NT2/D1 (cell line): ENCODE measurements around the gene GPR21.

ENCODE experiments used
- SUZ12 ChIP-seq: IDR thresholded peaks from 2 replicates; pipeline ENCODE4 v1.6.1; 2011; ENCODE audit not compliant: insufficient read length, insufficient read depth; ENCODE audit errors: extremely low read depth
- YY1 ChIP-seq: IDR thresholded peaks from 2 replicates; pipeline ENCODE4 v1.6.1; 2011; ENCODE audit not compliant: insufficient read length, insufficient read depth
- ZNF274 ChIP-seq: IDR thresholded peaks from 2 replicates; pipeline ENCODE4 v1.6.1; 2011; ENCODE audit warnings: mild to moderate bottlenecking, low read depth, low read length

DNA sequence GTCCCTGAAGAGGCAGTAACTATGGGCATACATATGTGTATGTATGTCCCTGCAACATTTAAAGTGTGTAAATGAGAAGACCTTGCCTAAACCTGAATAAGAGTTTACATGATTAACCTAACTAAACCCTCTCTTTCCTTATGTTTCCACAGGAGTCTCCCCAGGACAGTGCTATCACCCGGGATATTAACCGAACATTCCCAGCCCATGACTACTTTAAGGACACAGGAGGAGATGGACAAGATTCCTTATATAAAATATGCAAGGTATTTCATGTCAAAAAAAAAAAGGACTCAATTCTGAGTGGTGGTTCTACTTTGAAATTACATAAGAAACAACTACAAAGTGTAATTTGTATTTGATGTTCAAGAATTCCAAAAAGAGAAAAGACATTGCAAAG, 31.7 kb downstream of the GPR21 start:
- TF ChIP-seq ZNF274 (no peak), SUZ12 (no peak), YY1 (no peak)
